ENCODE results near the gene TFCP2L1. TPM values are rescaled to one million over a fixed set of nuclear protein-coding genes. Genes with fewer than 3 reads are reported as not detected.

Gene TFCP2L1
- total and polyA plus RNA-seq, 2 donors (not counting 1 experiment from before 2014, with no cell fraction given), result not detected

DNA sequence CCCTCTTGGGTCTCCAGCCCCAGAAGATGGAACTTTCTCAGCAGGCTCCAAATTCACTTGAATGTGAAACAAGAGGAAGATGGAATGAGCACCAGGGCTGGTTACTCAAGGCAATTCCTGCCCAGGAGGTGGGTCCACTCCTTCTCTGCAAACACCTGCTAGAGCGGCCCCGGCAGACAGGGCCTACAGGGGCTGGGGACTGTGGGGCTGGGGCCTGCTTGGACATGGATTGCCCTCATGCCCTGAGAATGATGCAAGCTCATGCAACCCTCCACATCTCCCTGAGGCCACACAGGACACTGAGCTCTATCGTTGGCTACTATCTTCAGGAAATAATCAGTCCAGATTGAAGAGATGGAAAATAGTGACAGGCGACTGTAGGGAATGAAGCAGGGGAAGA is 39.1 kb downstream of the TFCP2L1 start:
- Histone ChIP-seq H4K20me1 (ENCODE audit: control insufficient read depth, extremely low read depth, insufficient read depth, low read length) (no peaks in the 10 kb centered on the region), H3K27me3 (ENCODE audit: control insufficient read depth, insufficient read depth, low read length) (no peaks in the 10 kb centered on the region), H3K9ac (ENCODE audit: insufficient read depth, low read length) (no peak overlapping the region), H3K4me1 (ENCODE audit: control insufficient read depth, extremely low read depth, insufficient read depth, low read length) (no peaks in the 10 kb centered on the region), H3K4me3 (replicated peaks in 1 of 4; ENCODE audit: control extremely low read depth in 1 of 4, insufficient read depth in 1 of 4, low read depth in 3 of 4, low read length in 4 of 4) (no peak overlapping the region), H3K79me2 (ENCODE audit: control insufficient read depth, insufficient read depth, low read length) (no peaks in the 10 kb centered on the region), H3K9me3 (ENCODE audit: control insufficient read depth, insufficient read depth, low read depth, low read length) (no peaks in the 10 kb centered on the region), H2AFZ (ENCODE audit: low read length) (no peak overlapping the region), H3K4me2 (ENCODE audit: extremely low read depth, insufficient read depth, low read length) (no peak overlapping the region), H3K36me3 (ENCODE audit: control insufficient read depth, insufficient read depth, low read length) (no peaks in the 10 kb centered on the region), H3K27ac (ENCODE audit: insufficient read depth, low read length) (no peak overlapping the region)
- DNase-seq (ENCODE audit: low read depth in 2 of 2), result no peak
- TF ChIP-seq, protein P1, sequence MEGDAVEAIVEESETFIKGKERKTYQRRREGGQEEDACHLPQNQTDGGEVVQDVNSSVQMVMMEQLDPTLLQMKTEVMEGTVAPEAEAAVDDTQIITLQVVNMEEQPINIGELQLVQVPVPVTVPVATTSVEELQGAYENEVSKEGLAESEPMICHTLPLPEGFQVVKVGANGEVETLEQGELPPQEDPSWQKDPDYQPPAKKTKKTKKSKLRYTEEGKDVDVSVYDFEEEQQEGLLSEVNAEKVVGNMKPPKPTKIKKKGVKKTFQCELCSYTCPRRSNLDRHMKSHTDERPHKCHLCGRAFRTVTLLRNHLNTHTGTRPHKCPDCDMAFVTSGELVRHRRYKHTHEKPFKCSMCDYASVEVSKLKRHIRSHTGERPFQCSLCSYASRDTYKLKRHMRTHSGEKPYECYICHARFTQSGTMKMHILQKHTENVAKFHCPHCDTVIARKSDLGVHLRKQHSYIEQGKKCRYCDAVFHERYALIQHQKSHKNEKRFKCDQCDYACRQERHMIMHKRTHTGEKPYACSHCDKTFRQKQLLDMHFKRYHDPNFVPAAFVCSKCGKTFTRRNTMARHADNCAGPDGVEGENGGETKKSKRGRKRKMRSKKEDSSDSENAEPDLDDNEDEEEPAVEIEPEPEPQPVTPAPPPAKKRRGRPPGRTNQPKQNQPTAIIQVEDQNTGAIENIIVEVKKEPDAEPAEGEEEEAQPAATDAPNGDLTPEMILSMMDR (conservative IDR thresholded peaks at IDR 0.05 in 1 of 2, IDR thresholded peaks at IDR 0.05 in 1 of 2; ENCODE audit: low read depth in 1 of 2, low read length in 2 of 2), result no peak
- TF ChIP-seq EZH2 (IDR thresholded peaks at IDR 0.05; ENCODE audit: low read length, missing control alignments), result no peak

GRCh38 chr2:121245120-121245820 is 39.7 kb downstream of the TFCP2L1 start:
- TF ChIP-seq, protein P1 (conservative IDR thresholded peaks at IDR 0.05 in 1 of 2, IDR thresholded peaks at IDR 0.05 in 1 of 2; ENCODE audit: low read depth in 1 of 2, low read length in 2 of 2), result no peak
- TF ChIP-seq EZH2 (IDR thresholded peaks at IDR 0.05; ENCODE audit: low read length, missing control alignments), result no peak
- Histone ChIP-seq H3K27me3 (ENCODE audit: control insufficient read depth, insufficient read depth, low read length) (peaks cover 6% of the 10 kb centered on the region), H3K36me3 (ENCODE audit: control insufficient read depth, insufficient read depth, low read length) (no peaks in the 10 kb centered on the region), H2AFZ (ENCODE audit: low read length) (no peak overlapping the region), H3K9me3 (ENCODE audit: control insufficient read depth, insufficient read depth, low read depth, low read length) (no peaks in the 10 kb centered on the region), H3K4me1 (ENCODE audit: control insufficient read depth, extremely low read depth, insufficient read depth, low read length) (no peaks in the 10 kb centered on the region), H4K20me1 (ENCODE audit: control insufficient read depth, extremely low read depth, insufficient read depth, low read length) (no peaks in the 10 kb centered on the region), H3K79me2 (ENCODE audit: control insufficient read depth, insufficient read depth, low read length) (no peaks in the 10 kb centered on the region), H3K4me2 (ENCODE audit: extremely low read depth, insufficient read depth, low read length) (no peak overlapping the region), H3K27ac (ENCODE audit: insufficient read depth, low read length) (no peak overlapping the region), H3K9ac (ENCODE audit: insufficient read depth, low read length) (no peak overlapping the region), H3K4me3 (replicated peaks in 1 of 4; ENCODE audit: control extremely low read depth in 1 of 4, insufficient read depth in 1 of 4, low read depth in 3 of 4, low read length in 4 of 4) (no peak overlapping the region)
- no peak for DNase-seq (ENCODE audit: low read depth in 2 of 2)

DNA sequence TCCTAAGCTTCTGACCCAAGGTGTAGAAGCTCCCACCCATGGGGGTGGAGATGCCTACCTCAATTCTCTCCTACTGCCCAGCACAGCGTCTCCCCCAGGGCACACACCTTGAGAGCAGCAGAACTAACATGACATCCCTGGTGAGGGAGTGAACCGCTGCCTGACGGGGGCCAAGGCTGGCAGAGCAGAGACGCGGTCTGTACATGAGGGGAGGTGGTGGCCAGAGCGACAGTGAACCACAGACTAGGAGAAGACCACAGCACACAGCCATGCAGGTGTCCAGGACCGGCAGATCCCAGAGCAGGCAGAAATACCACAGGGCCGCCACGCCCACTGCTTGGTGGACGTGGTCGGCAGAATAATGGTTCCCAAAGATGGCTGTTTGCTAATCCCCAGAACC is 40.4 kb downstream of the TFCP2L1 start:
- no peaks in the 10 kb centered on the region for H3K36me3 ChIP-seq (ENCODE audit: control insufficient read depth, insufficient read depth, low read length)

More for the DNA sequence above, 40.4 kb downstream of the TFCP2L1 start:
- DNase-seq (ENCODE audit: low read depth in 2 of 2), result no peak
- no peak overlapping the region for H2AFZ ChIP-seq (ENCODE audit: low read length)
- H3K9me3 ChIP-seq (ENCODE audit: control insufficient read depth, insufficient read depth, low read depth, low read length), result no peaks in the 10 kb centered on the region
- H3K9ac ChIP-seq (ENCODE audit: insufficient read depth, low read length), result no peak overlapping the region
- no peaks in the 10 kb centered on the region for H3K79me2 ChIP-seq (ENCODE audit: control insufficient read depth, insufficient read depth, low read length)
- H3K27ac ChIP-seq (ENCODE audit: insufficient read depth, low read length), result no peak overlapping the region
- H3K4me3 ChIP-seq (replicated peaks in 1 of 4; ENCODE audit: control extremely low read depth in 1 of 4, insufficient read depth in 1 of 4, low read depth in 3 of 4, low read length in 4 of 4), result no peak overlapping the region
- TF ChIP-seq EZH2 (IDR thresholded peaks at IDR 0.05; ENCODE audit: low read length, missing control alignments), result no peak
- TF ChIP-seq, protein P1 (conservative IDR thresholded peaks at IDR 0.05 in 1 of 2, IDR thresholded peaks at IDR 0.05 in 1 of 2; ENCODE audit: low read depth in 1 of 2, low read length in 2 of 2), result no peak
- H3K27me3 ChIP-seq (ENCODE audit: control insufficient read depth, insufficient read depth, low read length), result peaks cover 8% of the 10 kb centered on the region
- H3K4me2 ChIP-seq (ENCODE audit: extremely low read depth, insufficient read depth, low read length), result no peak overlapping the region
- H4K20me1 ChIP-seq (ENCODE audit: control insufficient read depth, extremely low read depth, insufficient read depth, low read length), result no peaks in the 10 kb centered on the region
- H3K4me1 ChIP-seq (ENCODE audit: control insufficient read depth, extremely low read depth, insufficient read depth, low read length), result no peaks in the 10 kb centered on the region

Data from fibroblast of lung (primary cell).